NCI-H2196 treated with DMSO at 0.1 percent for 48 hours (cell line): Measurements from ENCODE around the gene CALM1.
"Not testable (repeated sequence)": the region's sequence is repeated elsewhere in the genome, so short reads cannot be mapped to it uniquely, and the experiment has no call there.

Experiments used
- DNase-seq: peaks from one replicate; lab custom pipeline; 2025; ENCODE audit not compliant: unreplicated experiment; lab: John Stamatoyannopoulos, UW

Gene CALM1

GRCh38 chr14:90383126-90383730 lies 13.6 kb upstream of the CALM1 start:
- peak; percentile 84 for DNase-seq

- DNase-seq = no peak
Observed at GRCh38 chr14:90383731-90384542, 12.9 kb upstream of the CALM1 start.

- no peak for DNase-seq
Observed at GRCh38 chr14:90384543-90384911, 12.3 kb upstream of the CALM1 start.

- no peak for DNase-seq
Observed at GRCh38 chr14:90386321-90386720, 10.5 kb upstream of the CALM1 start.

GRCh38 chr14:90387206-90387760 lies 9.5 kb upstream of the CALM1 start:
- DNase-seq = no peak

- DNase-seq = peak; percentile 3
Observed at GRCh38 chr14:90388437-90388836, 8.4 kb upstream of the CALM1 start.

GRCh38 chr14:90388982-90389381 lies 7.8 kb upstream of the CALM1 start:
- no peak for DNase-seq

GRCh38 chr14:90393966-90394365 lies 2.9 kb upstream of the CALM1 start:
- no peak for DNase-seq

GRCh38 chr14:90394782-90395181 lies 2.0 kb upstream of the CALM1 start:
- DNase-seq = not testable (repeated sequence)

GRCh38 chr14:90397425-90398314 lies 841 bp downstream of the CALM1 start:
- no peak for DNase-seq

GRCh38 chr14:90398315-90398839 lies 1.5 kb downstream of the CALM1 start:
- DNase-seq = no peak

- DNase-seq = no peak
Observed at GRCh38 chr14:90398841-90399540, 2.2 kb downstream of the CALM1 start.

- peak; percentile 63 for DNase-seq
Observed at GRCh38 chr14:90399541-90400444, 3.0 kb downstream of the CALM1 start.

- no peak for DNase-seq
Observed at GRCh38 chr14:90400904-90401561, 4.2 kb downstream of the CALM1 start.

GRCh38 chr14:90402016-90402415 lies 5.2 kb downstream of the CALM1 start:
- no peak for DNase-seq

GRCh38 chr14:90403065-90403464 lies 6.2 kb downstream of the CALM1 start:
- no peak for DNase-seq

- DNase-seq = no peak
Observed at GRCh38 chr14:90405101-90405500, 8.3 kb downstream of the CALM1 start.

- DNase-seq = no peak
Observed at GRCh38 chr14:90405755-90406154, 8.9 kb downstream of the CALM1 start.

GRCh38 chr14:90406384-90406798 lies 9.6 kb downstream of the CALM1 start:
- no peak for DNase-seq
